K562 (cell line): Measurements from ENCODE around the gene CACNA1C.

ENCODE experiments used
- ZNF197 ChIP-seq: fragments of 200-800 bp; sonication (Bioruptor generic); IDR thresholded peaks from 2 replicates; pipeline ENCODE4 v1.6.1; 2016; ENCODE audit warnings: low read depth, missing genetic modification characterization, missing compliant biosample characterization
- TF ChIP-seq, protein P1 (sequence below): fragments of 450-650 bp; IDR thresholded peaks from 2 replicates; pipeline ENCODE4 v1.6.1; 2016; ENCODE audit warnings: antibody characterized with exemption
- TF ChIP-seq, protein P2 (sequence below): sonication (generic); formaldehyde crosslinking; IDR thresholded peaks from 2 replicates; pipeline ENCODE4 v1.8.1; 2022; ENCODE audit warnings: missing genetic modification reagents
- TF ChIP-seq, protein P3 (sequence below): IDR thresholded peaks from 3 replicates; pipeline ENCODE4 v1.6.1; 2011; ENCODE audit warnings: borderline replicate concordance, mild to moderate bottlenecking; ENCODE audit not compliant: insufficient read length, insufficient read depth
- TF ChIP-seq, protein P4 (sequence below): sonication (generic); formaldehyde crosslinking; IDR thresholded peaks from 2 replicates; pipeline ENCODE4 v1.8.0; 2022; ENCODE audit warnings: mild to moderate bottlenecking, missing genetic modification reagents, borderline replicate concordance

DNA sequence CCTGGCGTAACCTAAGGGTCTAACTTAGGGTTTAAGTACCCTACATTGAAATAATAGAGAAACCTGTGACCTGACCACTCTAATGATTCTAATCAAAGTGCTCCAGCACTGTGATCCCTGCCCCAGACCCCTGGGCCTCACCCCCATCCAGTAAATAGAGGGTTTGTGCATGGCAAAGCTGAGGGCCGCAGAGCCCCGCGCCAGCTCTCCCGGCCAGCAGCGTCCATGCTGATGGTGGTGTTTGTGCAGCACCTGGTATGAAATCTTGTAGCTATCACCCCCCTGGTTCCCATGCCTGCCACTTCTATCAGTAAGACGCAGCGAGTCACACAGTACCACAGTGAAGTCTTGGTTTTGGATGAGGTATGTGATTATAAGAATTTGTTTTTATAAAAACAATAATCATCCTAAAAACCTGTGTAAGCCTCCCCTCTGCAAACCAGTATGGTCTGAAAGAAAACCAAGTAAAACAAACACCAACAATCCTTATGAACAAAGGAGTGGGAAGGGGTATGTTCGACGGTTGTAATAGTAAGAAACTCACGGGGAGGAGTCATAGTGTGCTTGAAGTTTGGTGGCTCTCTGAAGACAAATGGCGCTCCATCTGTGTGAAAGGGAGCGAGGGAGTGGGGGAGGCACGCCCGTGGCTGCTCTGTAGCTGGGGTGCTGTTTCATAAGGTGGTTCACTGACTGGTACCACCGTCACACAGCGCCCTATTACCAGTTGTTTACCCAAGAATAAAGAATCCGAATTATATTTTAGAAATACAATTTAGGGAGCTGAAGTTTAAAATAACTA, 156.2 kb downstream of the CACNA1C start:
- TF ChIP-seq, protein P1, sequence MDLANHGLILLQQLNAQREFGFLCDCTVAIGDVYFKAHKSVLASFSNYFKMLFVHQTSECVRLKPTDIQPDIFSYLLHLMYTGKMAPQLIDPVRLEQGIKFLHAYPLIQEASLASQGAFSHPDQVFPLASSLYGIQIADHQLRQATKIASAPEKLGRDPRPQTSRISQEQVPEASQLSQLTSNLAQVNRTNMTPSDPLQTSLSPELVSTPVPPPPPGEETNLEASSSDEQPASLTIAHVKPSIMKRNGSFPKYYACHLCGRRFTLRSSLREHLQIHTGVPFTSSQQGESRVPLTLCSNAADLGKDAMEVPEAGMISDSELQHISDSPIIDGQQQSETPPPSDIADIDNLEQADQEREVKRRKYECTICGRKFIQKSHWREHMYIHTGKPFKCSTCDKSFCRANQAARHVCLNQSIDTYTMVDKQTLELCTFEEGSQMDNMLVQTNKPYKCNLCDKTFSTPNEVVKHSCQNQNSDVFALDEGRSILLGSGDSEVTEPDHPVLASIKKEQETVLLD, result no peak
- TF ChIP-seq, protein P2, sequence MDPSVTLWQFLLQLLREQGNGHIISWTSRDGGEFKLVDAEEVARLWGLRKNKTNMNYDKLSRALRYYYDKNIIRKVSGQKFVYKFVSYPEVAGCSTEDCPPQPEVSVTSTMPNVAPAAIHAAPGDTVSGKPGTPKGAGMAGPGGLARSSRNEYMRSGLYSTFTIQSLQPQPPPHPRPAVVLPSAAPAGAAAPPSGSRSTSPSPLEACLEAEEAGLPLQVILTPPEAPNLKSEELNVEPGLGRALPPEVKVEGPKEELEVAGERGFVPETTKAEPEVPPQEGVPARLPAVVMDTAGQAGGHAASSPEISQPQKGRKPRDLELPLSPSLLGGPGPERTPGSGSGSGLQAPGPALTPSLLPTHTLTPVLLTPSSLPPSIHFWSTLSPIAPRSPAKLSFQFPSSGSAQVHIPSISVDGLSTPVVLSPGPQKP (CRISPR knock-in tag), result no peak
- TF ChIP-seq, protein P3, sequence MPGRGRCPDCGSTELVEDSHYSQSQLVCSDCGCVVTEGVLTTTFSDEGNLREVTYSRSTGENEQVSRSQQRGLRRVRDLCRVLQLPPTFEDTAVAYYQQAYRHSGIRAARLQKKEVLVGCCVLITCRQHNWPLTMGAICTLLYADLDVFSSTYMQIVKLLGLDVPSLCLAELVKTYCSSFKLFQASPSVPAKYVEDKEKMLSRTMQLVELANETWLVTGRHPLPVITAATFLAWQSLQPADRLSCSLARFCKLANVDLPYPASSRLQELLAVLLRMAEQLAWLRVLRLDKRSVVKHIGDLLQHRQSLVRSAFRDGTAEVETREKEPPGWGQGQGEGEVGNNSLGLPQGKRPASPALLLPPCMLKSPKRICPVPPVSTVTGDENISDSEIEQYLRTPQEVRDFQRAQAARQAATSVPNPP, result no peak
- TF ChIP-seq, protein P4, sequence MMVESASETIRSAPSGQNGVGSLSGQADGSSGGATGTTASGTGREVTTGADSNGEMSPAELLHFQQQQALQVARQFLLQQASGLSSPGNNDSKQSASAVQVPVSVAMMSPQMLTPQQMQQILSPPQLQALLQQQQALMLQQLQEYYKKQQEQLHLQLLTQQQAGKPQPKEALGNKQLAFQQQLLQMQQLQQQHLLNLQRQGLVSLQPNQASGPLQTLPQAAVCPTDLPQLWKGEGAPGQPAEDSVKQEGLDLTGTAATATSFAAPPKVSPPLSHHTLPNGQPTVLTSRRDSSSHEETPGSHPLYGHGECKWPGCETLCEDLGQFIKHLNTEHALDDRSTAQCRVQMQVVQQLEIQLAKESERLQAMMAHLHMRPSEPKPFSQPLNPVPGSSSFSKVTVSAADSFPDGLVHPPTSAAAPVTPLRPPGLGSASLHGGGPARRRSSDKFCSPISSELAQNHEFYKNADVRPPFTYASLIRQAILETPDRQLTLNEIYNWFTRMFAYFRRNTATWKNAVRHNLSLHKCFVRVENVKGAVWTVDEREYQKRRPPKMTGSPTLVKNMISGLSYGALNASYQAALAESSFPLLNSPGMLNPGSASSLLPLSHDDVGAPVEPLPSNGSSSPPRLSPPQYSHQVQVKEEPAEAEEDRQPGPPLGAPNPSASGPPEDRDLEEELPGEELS (CRISPR knock-in tag), result no peak
- TF ChIP-seq ZNF197 (CRISPR knock-in tag), result no peak
